ENCODE measurements around the gene UBE3D. TPM values are rescaled to one million over a fixed set of nuclear protein-coding genes. Genes with fewer than 3 reads are reported as not detected.

Gene UBE3D
- total and polyA plus RNA-seq, 10 donors: 3.8 to 20.6 (median 8.1) TPM

DNA sequence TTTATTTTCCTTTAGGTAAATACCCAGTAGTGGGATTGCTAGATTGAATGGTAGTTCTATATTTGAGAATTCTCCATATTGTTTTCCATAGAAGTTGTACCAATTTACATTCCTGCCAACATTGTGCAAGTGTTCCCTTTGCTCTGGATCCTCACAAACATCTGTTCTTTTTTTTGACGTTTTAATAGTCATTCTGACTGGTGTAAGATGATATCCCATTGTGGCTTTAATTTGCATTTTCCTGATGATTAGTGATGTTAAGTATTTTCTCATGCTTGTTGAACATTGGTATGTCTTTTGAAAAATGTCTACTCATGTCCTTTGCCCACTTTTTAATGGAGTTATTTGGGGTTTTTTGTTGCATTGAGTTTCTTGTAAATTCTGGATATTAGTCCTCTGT, 85.6 kb downstream of the UBE3D start:
- Histone ChIP-seq H3K36me3 (no peaks in the 10 kb centered on the region), H3K27ac (no peak overlapping the region), H3K4me3 (no peak overlapping the region), H3K9me3 (no peaks in the 10 kb centered on the region), H3K4me1 (no peaks in the 10 kb centered on the region), H3K27me3 (replicated peaks in 1 of 7) (no peaks in the 10 kb centered on the region)
- DNase-seq: no peak
- TF ChIP-seq POLR2A (IDR thresholded peaks at IDR 0.05) (no peak), POLR2AphosphoS5 (IDR thresholded peaks at IDR 0.05) (no peak)
- TF ChIP-seq, protein P1, sequence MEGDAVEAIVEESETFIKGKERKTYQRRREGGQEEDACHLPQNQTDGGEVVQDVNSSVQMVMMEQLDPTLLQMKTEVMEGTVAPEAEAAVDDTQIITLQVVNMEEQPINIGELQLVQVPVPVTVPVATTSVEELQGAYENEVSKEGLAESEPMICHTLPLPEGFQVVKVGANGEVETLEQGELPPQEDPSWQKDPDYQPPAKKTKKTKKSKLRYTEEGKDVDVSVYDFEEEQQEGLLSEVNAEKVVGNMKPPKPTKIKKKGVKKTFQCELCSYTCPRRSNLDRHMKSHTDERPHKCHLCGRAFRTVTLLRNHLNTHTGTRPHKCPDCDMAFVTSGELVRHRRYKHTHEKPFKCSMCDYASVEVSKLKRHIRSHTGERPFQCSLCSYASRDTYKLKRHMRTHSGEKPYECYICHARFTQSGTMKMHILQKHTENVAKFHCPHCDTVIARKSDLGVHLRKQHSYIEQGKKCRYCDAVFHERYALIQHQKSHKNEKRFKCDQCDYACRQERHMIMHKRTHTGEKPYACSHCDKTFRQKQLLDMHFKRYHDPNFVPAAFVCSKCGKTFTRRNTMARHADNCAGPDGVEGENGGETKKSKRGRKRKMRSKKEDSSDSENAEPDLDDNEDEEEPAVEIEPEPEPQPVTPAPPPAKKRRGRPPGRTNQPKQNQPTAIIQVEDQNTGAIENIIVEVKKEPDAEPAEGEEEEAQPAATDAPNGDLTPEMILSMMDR (IDR thresholded peaks at IDR 0.05 in 8 of 11, conservative IDR thresholded peaks at IDR 0.05 in 3 of 11): no peak
- intact Hi-C loops (cut with DNase I; ENCODE audit: low total_unique reads): no loop called here
- 68 to 81% (median 78%) methylated on average over 1 of the region's 1 CpG for WGBS, 5 donors

DNA sequence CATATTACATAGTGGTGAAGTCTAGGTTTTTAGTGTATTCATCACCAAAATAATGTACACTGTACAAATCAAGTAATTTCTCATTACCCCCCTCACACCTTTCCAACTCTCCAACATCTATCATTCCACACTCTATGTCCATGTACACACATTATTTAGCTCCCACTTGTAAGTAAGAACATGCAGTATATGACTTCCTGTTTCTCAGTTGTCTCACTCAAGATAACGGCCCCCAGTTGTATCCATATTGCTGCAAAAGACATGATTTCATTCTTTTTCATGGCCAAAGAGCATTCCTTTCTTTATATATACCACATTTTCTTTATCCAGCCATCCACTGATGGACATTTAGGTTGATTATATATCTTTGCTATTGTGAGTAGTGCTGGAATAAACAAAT, 86.0 kb downstream of the UBE3D start:
- H3K4me3 ChIP-seq: no peak overlapping the region
- WGBS, 5 donors: 71 to 84% (median 74%) methylated on average over 1 of the region's 1 CpG
- H3K4me1 ChIP-seq: no peaks in the 10 kb centered on the region
- H3K36me3 ChIP-seq: no peaks in the 10 kb centered on the region
- DNase-seq: no peak
- H3K27me3 ChIP-seq (replicated peaks in 1 of 7): no peaks in the 10 kb centered on the region
- no peak overlapping the region for H3K27ac ChIP-seq
- no peaks in the 10 kb centered on the region for H3K9me3 ChIP-seq
- no peak for TF ChIP-seq POLR2A (IDR thresholded peaks at IDR 0.05)
- TF ChIP-seq POLR2AphosphoS5 (IDR thresholded peaks at IDR 0.05): no peak
- TF ChIP-seq, protein P1 (IDR thresholded peaks at IDR 0.05 in 8 of 11, conservative IDR thresholded peaks at IDR 0.05 in 3 of 11): no peak
- intact Hi-C loops (cut with DNase I; ENCODE audit: low total_unique reads): no loop called here

DNA sequence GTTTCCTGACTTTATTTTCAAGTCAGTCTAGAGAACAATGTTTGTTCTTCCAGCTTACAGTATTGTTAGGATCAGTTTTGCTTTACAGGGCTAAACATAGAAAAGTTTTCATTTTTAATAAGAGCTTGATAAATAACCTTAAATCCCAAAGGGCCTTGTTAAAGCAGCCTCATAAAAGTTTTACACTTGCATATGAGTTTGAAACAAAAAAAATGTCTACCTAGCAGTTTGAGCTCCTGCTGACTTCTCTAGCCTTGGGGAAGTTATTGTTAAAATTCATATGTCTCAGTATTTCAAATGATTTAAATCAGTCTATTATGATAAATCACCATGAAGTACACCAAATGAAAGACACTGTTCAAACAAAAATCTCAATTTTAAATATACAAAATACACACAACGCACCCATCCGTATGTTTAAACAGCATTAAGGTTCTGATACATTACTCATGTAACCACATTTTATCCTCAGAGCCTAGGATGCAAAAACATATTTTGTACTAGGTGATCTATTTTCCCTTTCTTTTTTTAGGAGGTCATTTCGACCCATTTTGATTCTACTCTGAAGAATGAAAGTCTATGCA, 87.2 kb downstream of the UBE3D start:
- intact Hi-C loops (cut with DNase I; ENCODE audit: low total_unique reads): no loop called here
- no peak for TF ChIP-seq POLR2AphosphoS5 (IDR thresholded peaks at IDR 0.05)
- TF ChIP-seq, protein P1 (IDR thresholded peaks at IDR 0.05 in 8 of 11, conservative IDR thresholded peaks at IDR 0.05 in 3 of 11): no peak
- TF ChIP-seq POLR2A (IDR thresholded peaks at IDR 0.05): no peak

DNA sequence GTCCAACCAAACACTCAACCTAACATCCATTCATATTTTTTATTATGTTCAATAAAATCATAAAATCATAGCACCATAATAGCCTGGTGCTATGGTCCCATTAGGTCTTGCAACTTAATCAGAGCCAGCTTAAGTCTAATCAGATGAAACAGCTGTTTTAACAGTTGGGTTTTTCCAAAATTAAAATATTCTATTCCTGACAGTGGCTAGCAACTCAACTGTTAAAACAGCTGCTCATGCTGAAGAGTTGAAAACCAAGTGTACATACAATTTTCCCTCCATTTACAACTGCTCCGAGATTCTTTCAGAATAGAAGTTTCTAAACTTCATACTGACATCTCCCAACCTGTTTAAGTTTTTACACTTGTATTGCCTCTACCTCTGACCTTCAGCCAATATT, 89.5 kb downstream of the UBE3D start:
- intact Hi-C loops (cut with DNase I; ENCODE audit: low total_unique reads): no loop called here
- Histone ChIP-seq H3K27me3 (replicated peaks in 1 of 7) (no peaks in the 10 kb centered on the region), H3K9me3 (no peaks in the 10 kb centered on the region), H3K4me1 (no peaks in the 10 kb centered on the region), H3K4me3 (no peak overlapping the region), H3K36me3 (no peaks in the 10 kb centered on the region), H3K27ac (no peak overlapping the region)
- DNase-seq: no peak
- 92 to 100% (median 95%) methylated on average over 1 of the region's 1 CpG for WGBS, 5 donors
- TF ChIP-seq, protein P1 (IDR thresholded peaks at IDR 0.05 in 8 of 11, conservative IDR thresholded peaks at IDR 0.05 in 3 of 11): no peak
- TF ChIP-seq POLR2AphosphoS5 (IDR thresholded peaks at IDR 0.05) (no peak), POLR2A (IDR thresholded peaks at IDR 0.05) (no peak)

More for the DNA sequence above, 87.2 kb downstream of the UBE3D start:
- Histone ChIP-seq H3K27me3 (replicated peaks in 1 of 7) (no peaks in the 10 kb centered on the region), H3K4me3 (no peak overlapping the region), H3K36me3 (no peaks in the 10 kb centered on the region), H3K27ac (no peak overlapping the region), H3K4me1 (no peaks in the 10 kb centered on the region), H3K9me3 (no peaks in the 10 kb centered on the region)
- WGBS, 5 donors: 79 to 97% (median 95%) methylated on average over 3 of the region's 3 CpGs
- no peak for DNase-seq
